Endodermal cell (in vitro differentiated cells): ENCODE measurements around the gene ABTB2. TPM values are rescaled to one million over a fixed set of nuclear protein-coding genes. Genes with fewer than 3 reads are reported as not detected.

Experiments used
- DNase-seq: peaks from one replicate; pipeline ENCODE4 v3.0.0-alpha.2; 2017
- H3K27ac ChIP-seq: 2 replicates; pipeline ENCODE4 v1.5.1; 2013; ENCODE audit warnings: mild to moderate bottlenecking, low read depth, low read length, moderate library complexity
- H3K27me3 ChIP-seq: 2 replicates; pipeline ENCODE4 v1.6.1; 2013; ENCODE audit warnings: mild to moderate bottlenecking, low read length, moderate library complexity; ENCODE audit not compliant: insufficient read depth, control insufficient read depth, poor library complexity, severe bottlenecking
- H3K36me3 ChIP-seq: 2 replicates; pipeline ENCODE4 v1.7.0; 2013; ENCODE audit warnings: mild to moderate bottlenecking, low read length, moderate library complexity; ENCODE audit not compliant: control insufficient read depth, insufficient read depth
- H3K4me1 ChIP-seq: one replicate; pipeline ENCODE4 v1.7.0; 2013; ENCODE audit warnings: low read length; ENCODE audit not compliant: control insufficient read depth, insufficient read depth
- H3K4me3 ChIP-seq: 2 replicates; pipeline ENCODE4 v1.5.1; 2013; ENCODE audit warnings: mild to moderate bottlenecking, low read length, moderate library complexity
- H3K9ac ChIP-seq: 2 replicates; pipeline ENCODE4 v1.6.1; 2013; ENCODE audit warnings: mild to moderate bottlenecking, low read length, moderate library complexity; ENCODE audit not compliant: poor library complexity, severe bottlenecking; ENCODE audit errors: extremely low read depth
- H3K9me3 ChIP-seq: 2 replicates; pipeline ENCODE4 v1.6.1; 2013; ENCODE audit warnings: mild to moderate bottlenecking, low read length, moderate library complexity; ENCODE audit not compliant: control insufficient read depth
- H3K27ac Mint-ChIP-seq: 2 replicates; pipeline ENCODE4 v1.8.0; 2020; ENCODE audit warnings: mixed read lengths
- H3K27me3 Mint-ChIP-seq: 2 replicates; pipeline ENCODE4 v1.8.0; 2021; ENCODE audit warnings: mild to moderate bottlenecking, mixed read lengths; ENCODE audit not compliant: insufficient read depth
- H3K36me3 Mint-ChIP-seq: 2 replicates; pipeline ENCODE4 v1.8.0; 2020; ENCODE audit warnings: low read depth, mixed read lengths
- H3K4me1 Mint-ChIP-seq: 2 replicates; pipeline ENCODE4 v1.8.0; 2020; ENCODE audit warnings: mixed read lengths
- H3K4me3 Mint-ChIP-seq: 2 replicates; pipeline ENCODE4 v1.8.0; 2020; ENCODE audit warnings: mild to moderate bottlenecking, moderate library complexity, mixed read lengths
- H3K9me3 Mint-ChIP-seq: 2 replicates; pipeline ENCODE4 v1.8.0; 2020; ENCODE audit warnings: mild to moderate bottlenecking, mixed read lengths
- CTCF ChIP-seq: fragments of 200-600 bp; sonication (generic); conservative IDR thresholded peaks from 2 replicates; pipeline ENCODE4 v1.5.0; 2021; ENCODE audit warnings: antibody characterized with exemption, mild to moderate bottlenecking
- WGBS, 2 experiments: methylation state at CpG; one replicate each; pipeline versions ENCODE4 v1.1.5 to v1.1.7; 2013; ENCODE audit warnings: missing lambda C conversion rate in 2 of 2, mixed read lengths in 1 of 2; ENCODE audit not compliant: insufficient coverage in 1 of 2, insufficient read length in 1 of 2; 5-methylcytosine and 5-hydroxymethylcytosine counted together
- total RNA-seq, 2 donors: library from RNA; stranded (reverse); fragmentation: NEBNext Ultra II Directional in 1 of 2; extraction: Animal tissue kit (Norgen Biotek cat#: 25700) in 1 of 2; gene quantifications; 2 replicates in 1 of 2; 3 replicates in 1 of 2; pipeline ENCODE4 v1.2.1, GENCODE V29; 2021

The ABTB2 gene
- total RNA-seq, 2 donors from 2014 or later, result 2.9 to 5.2 TPM

- whole genome bisulfite sequencing, 2 experiments, result 80 to 95% methylated on average over 1 to 3 of the region's 3 CpGs
- TF ChIP-seq CTCF, result no peak
- no peaks in the 10 kb centered on the region for H3K27me3 ChIP-seq
- H3K9ac ChIP-seq, result no peak overlapping the region
- no peak overlapping the region for H3K27ac ChIP-seq
- peaks cover 52% of the 10 kb centered on the region for H3K4me1 Mint-ChIP-seq
- peaks cover 20% of the 10 kb centered on the region for H3K4me1 ChIP-seq
- H3K4me3 ChIP-seq, result no peak overlapping the region
- H3K4me3 Mint-ChIP-seq, result no peak overlapping the region
- H3K36me3 Mint-ChIP-seq, result no peaks in the 10 kb centered on the region
- peaks cover 9% of the 10 kb centered on the region for H3K27me3 Mint-ChIP-seq
- DNase-seq, result no peak
- no peak overlapping the region for H3K27ac Mint-ChIP-seq
- no peaks in the 10 kb centered on the region for H3K9me3 Mint-ChIP-seq
- H3K36me3 ChIP-seq, result no peaks in the 10 kb centered on the region
- H3K9me3 ChIP-seq, result no peaks in the 10 kb centered on the region
Measured at GRCh38 chr11:34343153-34343552, 14.7 kb downstream of the ABTB2 start.

GRCh38 chr11:34341931-34342533 lies 15.8 kb downstream of the ABTB2 start:
- Histone ChIP-seq H3K27me3 (no peaks in the 10 kb centered on the region), H3K9me3 (no peaks in the 10 kb centered on the region), H3K27ac (peak overlapping the region; percentile 5), H3K4me1 (peaks cover 20% of the 10 kb centered on the region), H3K9ac (peak overlapping the region; percentile 39), H3K4me3 (peak overlapping the region; percentile 38), H3K36me3 (no peaks in the 10 kb centered on the region)
- H3K4me3 Mint-ChIP-seq, result no peak overlapping the region
- WGBS, 2 experiments, result 36 to 49% methylated on average over 4 to 6 of the region's 6 CpGs
- H3K9me3 Mint-ChIP-seq, result no peaks in the 10 kb centered on the region
- H3K27ac Mint-ChIP-seq, result peak overlapping the region; percentile 6
- peak; percentile 74 for DNase-seq
- no peaks in the 10 kb centered on the region for H3K36me3 Mint-ChIP-seq
- peak; percentile 58 for TF ChIP-seq CTCF
- peaks cover 58% of the 10 kb centered on the region for H3K4me1 Mint-ChIP-seq
- peaks cover 9% of the 10 kb centered on the region for H3K27me3 Mint-ChIP-seq

- H3K4me3 Mint-ChIP-seq, result no peak overlapping the region
- no peak overlapping the region for H3K27ac Mint-ChIP-seq
- DNase-seq, result no peak
- H3K36me3 Mint-ChIP-seq, result no peaks in the 10 kb centered on the region
- TF ChIP-seq CTCF, result no peak
- Histone ChIP-seq H3K9me3 (no peaks in the 10 kb centered on the region), H3K4me3 (peak overlapping the region; percentile 38), H3K27me3 (no peaks in the 10 kb centered on the region), H3K4me1 (peaks cover 20% of the 10 kb centered on the region), H3K9ac (no peak overlapping the region), H3K27ac (no peak overlapping the region), H3K36me3 (no peaks in the 10 kb centered on the region)
- peaks cover 9% of the 10 kb centered on the region for H3K27me3 Mint-ChIP-seq
- WGBS, 2 experiments, result 87 to 93% methylated on average over 3 of the region's 3 CpGs
- no peaks in the 10 kb centered on the region for H3K9me3 Mint-ChIP-seq
- H3K4me1 Mint-ChIP-seq, result peaks cover 59% of the 10 kb centered on the region
Measured at GRCh38 chr11:34341096-34341495, 16.7 kb downstream of the ABTB2 start.
